Measurements from ENCODE around the gene SF3B6. TPM values are rescaled to one million over a fixed set of nuclear protein-coding genes. Genes with fewer than 3 reads are reported as not detected.

The SF3B6 gene, protein sequence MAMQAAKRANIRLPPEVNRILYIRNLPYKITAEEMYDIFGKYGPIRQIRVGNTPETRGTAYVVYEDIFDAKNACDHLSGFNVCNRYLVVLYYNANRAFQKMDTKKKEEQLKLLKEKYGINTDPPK
- 100 to 1,000 TPM in 3 of 9 donors, 10 to 100 TPM in 6; 61.2 to 209 (median 81.2) TPM for total RNA-seq
- polyA plus RNA-seq: 100 to 1,000 TPM in 1 of 3 donors, 10 to 100 TPM in 2; 70.1 to 173 (median 75.8) TPM
- long read RNA-seq, donor 1, transcript SF3B6-201 (4 exons, 770 nt): major isoform, 138 of 151 reads
- long read RNA-seq, donor 1, partial matches to known transcripts: 5 of 151 reads
- long read RNA-seq, donor 1, other reads (novel, unspliced or antisense): 8 of 151 reads
- long read RNA-seq, donor 2, transcript SF3B6-201 (4 exons, 770 nt): major isoform, 88 of 95 reads
- long read RNA-seq, donor 2, partial matches to known transcripts: 0 of 95 reads
- long read RNA-seq, donor 2, other reads (novel, unspliced or antisense): 7 of 95 reads
- long read RNA-seq, donor 3, transcript SF3B6-201 (4 exons, 770 nt): major isoform, 101 of 110 reads
- long read RNA-seq, donor 3, partial matches to known transcripts: 9 of 110 reads
- long read RNA-seq, donor 3, other reads (novel, unspliced or antisense): 0 of 110 reads
- long read RNA-seq, donor 4, transcript SF3B6-201 (4 exons, 770 nt): major isoform, 126 of 133 reads
- long read RNA-seq, donor 4, partial matches to known transcripts: 0 of 133 reads
- long read RNA-seq, donor 4, other reads (novel, unspliced or antisense): 7 of 133 reads
- long read RNA-seq, donor 5, transcript SF3B6-201 (4 exons, 770 nt): major isoform, 108 of 112 reads
- long read RNA-seq, donor 5, partial matches to known transcripts: 1 of 112 reads
- long read RNA-seq, donor 5, other reads (novel, unspliced or antisense): 3 of 112 reads
- long read RNA-seq, donor 6, transcript SF3B6-201 (4 exons, 770 nt): major isoform, 66 of 71 reads
- long read RNA-seq, donor 6, partial matches to known transcripts: 2 of 71 reads
- long read RNA-seq, donor 6, other reads (novel, unspliced or antisense): 3 of 71 reads
- long read RNA-seq, donor 7, transcript SF3B6-201 (4 exons, 770 nt): major isoform, 52 of 59 reads
- long read RNA-seq, donor 7, partial matches to known transcripts: 6 of 59 reads
- long read RNA-seq, donor 7, other reads (novel, unspliced or antisense): 0 of 59 reads
- long read RNA-seq, donor 8, transcript SF3B6-201 (4 exons, 770 nt): major isoform, 110 of 110 reads
- long read RNA-seq, donor 8, partial matches to known transcripts: 0 of 110 reads
- long read RNA-seq, donor 8, other reads (novel, unspliced or antisense): 0 of 110 reads
- long read RNA-seq, donor 9, transcript SF3B6-201 (4 exons, 770 nt): major isoform, 93 of 104 reads
- long read RNA-seq, donor 9, partial matches to known transcripts: 6 of 104 reads
- long read RNA-seq, donor 9, other reads (novel, unspliced or antisense): 5 of 104 reads
- long read RNA-seq, donor 10, transcript SF3B6-201 (4 exons, 770 nt): major isoform, 48 of 48 reads
- long read RNA-seq, donor 10, partial matches to known transcripts: 0 of 48 reads
- long read RNA-seq, donor 10, other reads (novel, unspliced or antisense): 0 of 48 reads

DNA sequence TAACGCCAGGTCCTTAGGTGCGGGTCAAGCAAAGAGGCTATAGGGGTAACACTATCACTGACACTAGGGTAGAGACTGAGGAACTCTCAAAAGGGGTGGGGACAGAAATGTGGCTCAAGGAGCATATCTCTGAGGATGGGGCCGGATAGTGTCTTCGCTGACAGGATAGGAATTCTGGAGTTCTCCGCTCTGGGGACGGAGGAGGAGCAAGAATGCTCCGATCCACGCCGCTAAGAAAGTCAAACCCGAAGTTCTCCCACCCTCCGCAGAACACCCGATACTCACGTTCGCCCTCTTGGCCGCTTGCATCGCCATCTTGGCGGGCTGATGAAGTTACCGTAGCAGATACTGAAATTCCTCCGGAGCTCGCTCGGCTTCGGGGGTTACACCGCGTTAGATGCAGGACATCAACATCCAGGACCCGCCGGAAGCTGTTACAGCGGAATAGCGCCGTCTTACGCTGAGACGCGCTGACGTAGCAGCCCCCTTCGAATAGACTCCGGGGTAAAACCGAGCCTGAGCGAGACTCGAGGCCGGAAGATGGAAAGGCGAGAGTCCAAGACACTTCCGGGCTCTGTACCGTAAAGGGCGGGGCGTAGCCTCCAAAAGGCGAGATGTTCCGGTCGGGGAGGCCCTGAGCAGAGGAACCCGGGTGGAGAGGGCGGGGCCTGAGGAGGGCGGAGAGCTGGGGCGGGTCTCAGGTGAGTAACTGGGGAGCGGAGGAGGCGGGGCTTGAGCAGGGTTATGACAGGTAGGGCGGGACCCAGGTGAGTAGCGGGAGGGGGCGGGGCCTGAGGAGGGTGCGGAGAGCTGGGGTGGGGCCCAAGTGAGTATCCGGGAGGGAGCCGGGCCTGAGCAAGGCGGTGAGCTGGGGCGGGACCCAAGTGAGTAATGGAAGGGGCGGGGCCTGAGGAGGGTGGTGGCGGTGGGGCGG lies at the start of gene SF3B6:
SF3B6 (minus strand) TSS at position 412 of the 934 bp plus-strand sequence; CDS start at position 315, 97 bp downstream.
- peaks cover 0 to 23% of the 10 kb centered on the region in 2 donors for H3K36me3 ChIP-seq (replicated peaks in 1 of 2)
- H3K9me3 ChIP-seq (replicated peaks in 1 of 3): no peaks in the 10 kb centered on the region
- intact Hi-C loops (cut with DNase I): loop anchor here (5.0 to 10.0 kb wide), 2 partner anchors 149 to 151 kb away; partner anchors contain the start of gene ATAD2B (in 2 of the 2)
- peak within 1 kb of the TSS; percentile 68 to 96 (median 84) for H3K27ac ChIP-seq
- no peaks in the 10 kb centered on the region for H3K27me3 ChIP-seq
- peak; percentile 98 to 100 (median 99) for DNase-seq
- WGBS, 4 donors: 0 to 1% (median 0%) methylated on average over 31 to 64 of the region's 64 CpGs
- peaks cover 14 to 20% of the 10 kb centered on the region in 2 donors for H3K4me1 ChIP-seq (replicated peaks in 1 of 2)
- TF ChIP-seq, protein P1, sequence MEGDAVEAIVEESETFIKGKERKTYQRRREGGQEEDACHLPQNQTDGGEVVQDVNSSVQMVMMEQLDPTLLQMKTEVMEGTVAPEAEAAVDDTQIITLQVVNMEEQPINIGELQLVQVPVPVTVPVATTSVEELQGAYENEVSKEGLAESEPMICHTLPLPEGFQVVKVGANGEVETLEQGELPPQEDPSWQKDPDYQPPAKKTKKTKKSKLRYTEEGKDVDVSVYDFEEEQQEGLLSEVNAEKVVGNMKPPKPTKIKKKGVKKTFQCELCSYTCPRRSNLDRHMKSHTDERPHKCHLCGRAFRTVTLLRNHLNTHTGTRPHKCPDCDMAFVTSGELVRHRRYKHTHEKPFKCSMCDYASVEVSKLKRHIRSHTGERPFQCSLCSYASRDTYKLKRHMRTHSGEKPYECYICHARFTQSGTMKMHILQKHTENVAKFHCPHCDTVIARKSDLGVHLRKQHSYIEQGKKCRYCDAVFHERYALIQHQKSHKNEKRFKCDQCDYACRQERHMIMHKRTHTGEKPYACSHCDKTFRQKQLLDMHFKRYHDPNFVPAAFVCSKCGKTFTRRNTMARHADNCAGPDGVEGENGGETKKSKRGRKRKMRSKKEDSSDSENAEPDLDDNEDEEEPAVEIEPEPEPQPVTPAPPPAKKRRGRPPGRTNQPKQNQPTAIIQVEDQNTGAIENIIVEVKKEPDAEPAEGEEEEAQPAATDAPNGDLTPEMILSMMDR (IDR thresholded peaks at IDR 0.05): no peak
- peak; percentile 12 to 76 for TF ChIP-seq POLR2A (IDR thresholded peaks at IDR 0.05)
- H3K4me3 ChIP-seq: peak within 1 kb of the TSS; percentile 28 to 90 (median 58)

DNA sequence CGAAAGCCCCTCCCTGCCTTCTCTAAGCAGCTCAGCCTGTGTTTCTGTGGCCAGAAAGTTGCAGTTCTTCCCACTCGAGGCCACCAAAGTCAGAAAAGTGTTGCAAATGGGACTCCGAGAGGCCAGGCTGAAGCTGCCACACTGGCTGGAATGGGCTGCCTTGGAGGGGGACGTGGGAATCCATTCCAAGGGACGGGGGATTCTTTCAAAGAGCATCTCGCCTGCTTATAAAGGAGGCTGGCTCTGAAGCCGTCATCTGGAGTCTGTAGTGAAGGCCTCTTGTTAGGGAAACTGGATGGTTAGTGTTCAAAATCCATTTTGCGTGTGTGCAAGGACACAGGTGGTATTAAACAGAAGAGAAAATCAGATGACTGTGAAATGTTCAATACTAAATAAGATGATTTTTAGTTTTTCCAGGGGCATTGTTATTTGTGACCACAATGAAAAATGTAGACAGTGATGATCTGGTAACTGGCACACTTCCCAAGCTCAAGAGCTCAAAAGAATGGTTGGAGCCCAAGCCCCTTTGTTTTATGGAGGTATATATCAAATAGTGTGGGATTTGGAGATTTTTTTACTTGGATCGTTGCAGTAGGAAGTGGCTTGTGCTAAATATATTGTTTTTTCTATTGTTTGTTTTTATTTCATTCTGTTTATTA lies 47.9 kb upstream of the SF3B6 start:
- Histone ChIP-seq H3K27ac (peak overlapping the region; percentile 70 to 98 (median 84)), H3K4me3 (peak overlapping the region; percentile 45 to 95 (median 70)), H3K27me3 (no peaks in the 10 kb centered on the region), H3K36me3 (replicated peaks in 1 of 2) (no peaks in the 10 kb centered on the region), H3K4me1 (replicated peaks in 1 of 2) (peaks cover 5 to 18% of the 10 kb centered on the region in 2 donors), H3K9me3 (replicated peaks in 1 of 3) (no peaks in the 10 kb centered on the region)
- 8 to 16% (median 8%) methylated on average over 7 to 9 of the region's 9 CpGs for WGBS, 4 donors
- peak in 1 of 7 donors; percentile 57 for DNase-seq
- intact Hi-C loops (cut with DNase I): no loop called here
- TF ChIP-seq, protein P1 (IDR thresholded peaks at IDR 0.05): no peak
- TF ChIP-seq POLR2A (IDR thresholded peaks at IDR 0.05): no peak
